ENCODE results near the gene PTGES2.
"Not testable (repeated sequence)": the region's sequence is repeated elsewhere in the genome, so short reads cannot be mapped to it uniquely, and the experiment has no call there.

PTGES2 gene

GRCh38 chr9:128118971-128119665 is 8.4 kb downstream of the PTGES2 start:
- DNase-seq (ENCODE audit: low spot score), result no peak

- DNase-seq (ENCODE audit: low spot score), result no peak
These were observed 9.1 kb downstream of the PTGES2 start for GRCh38 chr9:128118472-128118857.

GRCh38 chr9:128117613-128118471 is 9.7 kb downstream of the PTGES2 start:
- peak; percentile 86 for DNase-seq (ENCODE audit: low spot score)

GRCh38 chr9:128116104-128117083 is 11.1 kb downstream of the PTGES2 start:
- no peak for DNase-seq (ENCODE audit: low spot score)

- peak; percentile 55 for DNase-seq (ENCODE audit: low spot score)
These were observed 12.1 kb downstream of the PTGES2 start for GRCh38 chr9:128115187-128116103.

- no peak for DNase-seq (ENCODE audit: low spot score)
These were observed 13.0 kb downstream of the PTGES2 start for GRCh38 chr9:128114326-128115186.

GRCh38 chr9:128113526-128114325 is 13.8 kb downstream of the PTGES2 start:
- DNase-seq (ENCODE audit: low spot score), result no peak

- DNase-seq (ENCODE audit: low spot score), result not testable (repeated sequence)
These were observed 15.8 kb downstream of the PTGES2 start for GRCh38 chr9:128111726-128112125.

GRCh38 chr9:128109050-128109709 is 18.3 kb downstream of the PTGES2 start:
- DNase-seq (ENCODE audit: low spot score), result no peak

GRCh38 chr9:128108269-128109049 is 19.1 kb downstream of the PTGES2 start:
- no peak for DNase-seq (ENCODE audit: low spot score)

- DNase-seq (ENCODE audit: low spot score), result no peak
These were observed 19.9 kb downstream of the PTGES2 start for GRCh38 chr9:128107468-128108268.

GRCh38 chr9:128106940-128107467 is 20.5 kb downstream of the PTGES2 start:
- DNase-seq (ENCODE audit: low spot score), result no peak

GRCh38 chr9:128106181-128106939 is 21.2 kb downstream of the PTGES2 start:
- no peak for DNase-seq (ENCODE audit: low spot score)

GRCh38 chr9:128105538-128106175 is 21.9 kb downstream of the PTGES2 start:
- DNase-seq (ENCODE audit: low spot score), result no peak

GRCh38 chr9:128104171-128104618 is 23.3 kb downstream of the PTGES2 start:
- DNase-seq (ENCODE audit: low spot score), result peak; percentile 38
